Measurements from ENCODE around the gene KIF12.

KIF12 gene

GRCh38 chr9:114123031-114123977, 24.2 kb upstream of the KIF12 start:
- DNase-seq (ENCODE audit: low read depth) = no peak
- TF ChIP-seq CTCF (conservative IDR thresholded peaks at IDR 0.05; ENCODE audit: low read depth, low read length) = no peak
- no peak overlapping the region for H3K4me3 ChIP-seq (ENCODE audit: low read depth, low read length)

- DNase-seq (ENCODE audit: low read depth) = no peak
- no peak overlapping the region for H3K4me3 ChIP-seq (ENCODE audit: low read depth, low read length)
- TF ChIP-seq CTCF (conservative IDR thresholded peaks at IDR 0.05; ENCODE audit: low read depth, low read length) = no peak
These were observed 23.3 kb upstream of the KIF12 start for GRCh38 chr9:114122136-114123027.

- DNase-seq (ENCODE audit: low read depth) = no peak
- H3K4me3 ChIP-seq (ENCODE audit: low read depth, low read length) = no peak overlapping the region
- no peak for TF ChIP-seq CTCF (conservative IDR thresholded peaks at IDR 0.05; ENCODE audit: low read depth, low read length)
These were observed 22.4 kb upstream of the KIF12 start for GRCh38 chr9:114121227-114122135.

GRCh38 chr9:114120192-114121014, 21.3 kb upstream of the KIF12 start:
- DNase-seq (ENCODE audit: low read depth) = no peak
- no peak for TF ChIP-seq CTCF (conservative IDR thresholded peaks at IDR 0.05; ENCODE audit: low read depth, low read length)
- H3K4me3 ChIP-seq (ENCODE audit: low read depth, low read length) = no peak overlapping the region

- H3K4me3 ChIP-seq (ENCODE audit: low read depth, low read length) = no peak overlapping the region
- no peak for DNase-seq (ENCODE audit: low read depth)
- no peak for TF ChIP-seq CTCF (conservative IDR thresholded peaks at IDR 0.05; ENCODE audit: low read depth, low read length)
These were observed 20.4 kb upstream of the KIF12 start for GRCh38 chr9:114119242-114120191.

All from choroid plexus epithelial cell (primary cell).